ENCODE data around the gene EGFL8.

- TF ChIP-seq EZH2 (IDR thresholded peaks at IDR 0.05; ENCODE audit: insufficient read depth, poor library complexity, severe bottlenecking) (no peak), EZH2phosphoT487 (IDR thresholded peaks at IDR 0.05; ENCODE audit: insufficient read depth, low read depth) (no peak)
These were observed 19.8 kb downstream of the EGFL8 start, which contains the start of gene AGER for GRCh38 chr6:32184084-32184640.
